Stimulated activated CD4-positive, alpha-beta T cell treated with anti-CD3 and anti-CD28 coated beads, Interleukin-1b, Interleukin-23, amount 100 ng/mL, for 1 hour (primary cell): ENCODE measurements around the gene SDCBP2.

ENCODE experiments used
- DNase-seq, 2 donors: peaks; one replicate each; pipeline ENCODE4 v3.0.0-alpha.2; 2020; ENCODE audit warnings: low read depth in 2 of 2

The SDCBP2 gene

GRCh38 chr20:1313236-1313964, 15.5 kb downstream of the SDCBP2 start:
- DNase-seq = peak; percentile 30 to 48

GRCh38 chr20:1312904-1313235, 16.1 kb downstream of the SDCBP2 start:
- no peak for DNase-seq

GRCh38 chr20:1312308-1312707, 16.6 kb downstream of the SDCBP2 start:
- no peak for DNase-seq

GRCh38 chr20:1310506-1311190, 18.3 kb downstream of the SDCBP2 start:
- DNase-seq = no peak

GRCh38 chr20:1310071-1310470, 18.9 kb downstream of the SDCBP2 start:
- DNase-seq = no peak

GRCh38 chr20:1309439-1309847, 19.5 kb downstream of the SDCBP2 start:
- DNase-seq = no peak

GRCh38 chr20:1308702-1309095, 20.2 kb downstream of the SDCBP2 start:
- DNase-seq = no peak

- no peak for DNase-seq
These were observed 20.8 kb downstream of the SDCBP2 start for GRCh38 chr20:1308067-1308701.

GRCh38 chr20:1307571-1307971, 21.4 kb downstream of the SDCBP2 start:
- DNase-seq = no peak

GRCh38 chr20:1307171-1307570, 21.8 kb downstream of the SDCBP2 start:
- no peak for DNase-seq

- DNase-seq = no peak
These were observed 22.4 kb downstream of the SDCBP2 start for GRCh38 chr20:1306316-1307135.

- DNase-seq = no peak
These were observed 23.2 kb downstream of the SDCBP2 start for GRCh38 chr20:1305712-1306111.

GRCh38 chr20:1304710-1305515, 24.0 kb downstream of the SDCBP2 start:
- no peak for DNase-seq

GRCh38 chr20:1302685-1303541, 26.0 kb downstream of the SDCBP2 start:
- DNase-seq = no peak

- DNase-seq = no peak
These were observed 27.9 kb downstream of the SDCBP2 start for GRCh38 chr20:1301031-1301529.

- DNase-seq = no peak
These were observed 28.7 kb downstream of the SDCBP2 start for GRCh38 chr20:1300083-1300840.

GRCh38 chr20:1299522-1299921, 29.4 kb downstream of the SDCBP2 start:
- peak in 1 of 2 donors; percentile 19 for DNase-seq

GRCh38 chr20:1298888-1299511, 29.9 kb downstream of the SDCBP2 start:
- DNase-seq = no peak

- no peak for DNase-seq
These were observed 30.8 kb downstream of the SDCBP2 start for GRCh38 chr20:1298166-1298565.
